Fibroblast of villous mesenchyme (primary cell): Measurements from ENCODE around the gene RBM8A. TPM values are rescaled to one million over a fixed set of nuclear protein-coding genes. Genes with fewer than 3 reads are reported as not detected.

Experiments used
- DNase-seq: peaks from one replicate; pipeline ENCODE4 v3.0.0-alpha.2; 2010; ENCODE audit warnings: low read depth
- H3K4me3 ChIP-seq: 2 replicates; pipeline ENCODE4 v1.5.1; 2011; ENCODE audit warnings: low read depth, mild to moderate bottlenecking, low read length
- CTCF ChIP-seq: IDR thresholded peaks from 2 replicates; pipeline ENCODE4 v1.5.1; 2012; ENCODE audit warnings: low read depth, mild to moderate bottlenecking, low read length; ENCODE audit not compliant: insufficient read depth
- total RNA-seq: library from RNA; depleted of rRNA; stranded (reverse); fragments of >200 nt; gene quantifications from 2 replicates; pipeline ENCODE4 v1.2.3, GENCODE V29; 2012

RBM8A gene
- total RNA-seq, 1 donor: 76.9 TPM

GRCh38 chr1:145956781-145957442 lies 29.6 kb upstream of the RBM8A start:
- H3K4me3 ChIP-seq: peak overlapping the region; percentile 81
- DNase-seq: peak; percentile 55
- no peak for TF ChIP-seq CTCF

GRCh38 chr1:145956361-145956760 lies 29.1 kb upstream of the RBM8A start:
- peak overlapping the region; percentile 81 for H3K4me3 ChIP-seq
- no peak for TF ChIP-seq CTCF
- DNase-seq: no peak

- no peak for TF ChIP-seq CTCF
- H3K4me3 ChIP-seq: no peak overlapping the region
- no peak for DNase-seq
Observed at GRCh38 chr1:145955436-145955835, 28.2 kb upstream of the RBM8A start.

GRCh38 chr1:145953861-145954260 lies 26.6 kb upstream of the RBM8A start:
- no peak for TF ChIP-seq CTCF
- no peak for DNase-seq
- no peak overlapping the region for H3K4me3 ChIP-seq

- DNase-seq: no peak
- no peak overlapping the region for H3K4me3 ChIP-seq
- no peak for TF ChIP-seq CTCF
Observed at GRCh38 chr1:145952903-145953302, 25.6 kb upstream of the RBM8A start.

GRCh38 chr1:145951526-145951925 lies 24.2 kb upstream of the RBM8A start:
- no peak overlapping the region for H3K4me3 ChIP-seq
- no peak for DNase-seq

More at GRCh38 chr1:145951526-145951925, 24.2 kb upstream of the RBM8A start:
- no peak for TF ChIP-seq CTCF
